GM12864 (cell line): ENCODE data around the gene MBOAT7.

ENCODE experiments used
- DNase-seq: peaks from one replicate; pipeline ENCODE4 v3.0.0-alpha.2; 2011; ENCODE audit warnings: low read depth
- H3K4me3 ChIP-seq: 2 replicates; pipeline ENCODE4 v1.5.1; 2011; ENCODE audit warnings: mild to moderate bottlenecking, low read depth, low read length, control low read depth
- TF ChIP-seq, protein P1 (sequence below): IDR thresholded peaks from 2 replicates; pipeline ENCODE4 v1.5.1; 2011; ENCODE audit warnings: low read depth, mild to moderate bottlenecking, moderate library complexity, low read length, control low read depth, inconsistent platforms; ENCODE audit errors: missing control alignments

MBOAT7 gene

DNA sequence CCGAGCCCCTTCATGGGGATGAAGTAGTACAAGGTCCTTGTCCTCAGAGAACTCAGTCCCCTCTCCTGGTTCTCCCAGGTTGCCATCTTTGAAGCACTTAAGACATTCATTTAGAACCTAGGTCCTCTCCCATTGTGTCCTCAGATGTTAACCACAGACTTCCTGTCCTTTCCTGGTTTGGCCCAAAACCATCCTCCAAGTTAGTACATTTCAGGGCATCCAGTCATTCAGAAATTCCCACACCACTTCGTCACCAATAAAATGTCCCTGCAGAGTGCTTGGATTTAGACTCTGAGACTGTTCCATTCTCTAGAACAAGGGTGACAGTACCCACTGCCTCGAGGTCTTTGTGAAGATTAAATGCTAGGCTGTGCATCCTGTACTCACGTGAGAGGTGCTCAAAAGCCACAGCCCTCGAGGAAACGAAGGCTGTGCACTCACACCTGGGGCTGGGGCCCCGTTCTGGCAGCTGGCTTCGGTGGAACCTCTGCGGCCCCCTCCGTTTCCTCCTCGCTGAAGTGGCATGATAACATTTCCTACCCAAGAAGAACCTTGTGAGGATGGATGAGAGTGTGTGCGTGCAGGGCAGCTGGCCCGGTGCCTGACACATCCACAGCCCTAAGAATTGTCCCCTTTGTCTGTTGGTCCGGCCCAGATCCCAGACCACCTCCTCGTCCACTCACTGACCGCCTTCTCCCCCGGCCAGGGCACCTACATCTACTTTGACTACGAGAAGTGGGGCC, 34.6 kb downstream of the MBOAT7 start:
- TF ChIP-seq, protein P1, sequence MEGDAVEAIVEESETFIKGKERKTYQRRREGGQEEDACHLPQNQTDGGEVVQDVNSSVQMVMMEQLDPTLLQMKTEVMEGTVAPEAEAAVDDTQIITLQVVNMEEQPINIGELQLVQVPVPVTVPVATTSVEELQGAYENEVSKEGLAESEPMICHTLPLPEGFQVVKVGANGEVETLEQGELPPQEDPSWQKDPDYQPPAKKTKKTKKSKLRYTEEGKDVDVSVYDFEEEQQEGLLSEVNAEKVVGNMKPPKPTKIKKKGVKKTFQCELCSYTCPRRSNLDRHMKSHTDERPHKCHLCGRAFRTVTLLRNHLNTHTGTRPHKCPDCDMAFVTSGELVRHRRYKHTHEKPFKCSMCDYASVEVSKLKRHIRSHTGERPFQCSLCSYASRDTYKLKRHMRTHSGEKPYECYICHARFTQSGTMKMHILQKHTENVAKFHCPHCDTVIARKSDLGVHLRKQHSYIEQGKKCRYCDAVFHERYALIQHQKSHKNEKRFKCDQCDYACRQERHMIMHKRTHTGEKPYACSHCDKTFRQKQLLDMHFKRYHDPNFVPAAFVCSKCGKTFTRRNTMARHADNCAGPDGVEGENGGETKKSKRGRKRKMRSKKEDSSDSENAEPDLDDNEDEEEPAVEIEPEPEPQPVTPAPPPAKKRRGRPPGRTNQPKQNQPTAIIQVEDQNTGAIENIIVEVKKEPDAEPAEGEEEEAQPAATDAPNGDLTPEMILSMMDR: no peak
- no peak for DNase-seq

DNA sequence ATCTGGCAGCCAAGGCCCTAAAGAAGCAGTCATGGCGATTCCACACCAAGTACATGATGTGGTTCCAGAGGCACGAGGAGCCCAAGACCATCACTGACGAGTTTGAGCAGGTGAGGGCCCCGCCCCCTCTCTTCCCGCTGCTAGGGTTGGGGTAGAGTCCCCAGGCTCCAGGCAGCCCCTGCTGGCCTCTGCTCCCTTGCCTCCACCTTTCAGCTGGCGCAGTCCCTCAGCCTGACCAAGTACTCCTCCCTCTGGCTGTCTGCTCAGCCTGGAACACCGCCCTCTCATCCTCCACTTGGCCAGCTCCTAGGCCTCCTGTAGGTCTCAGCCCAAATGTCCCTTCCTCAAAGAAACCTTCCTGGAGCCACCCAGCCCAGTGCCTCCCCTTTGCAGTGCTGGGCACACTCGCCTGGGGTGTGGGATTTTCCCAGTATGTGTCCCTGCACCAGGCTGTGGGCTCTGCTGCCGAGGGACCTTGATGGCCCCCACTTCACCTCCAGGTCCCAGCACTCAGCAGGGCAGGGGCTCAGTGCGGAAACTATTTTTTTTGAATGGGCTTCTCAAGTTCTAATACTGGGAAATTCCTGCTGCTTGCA, 35.6 kb downstream of the MBOAT7 start:
- TF ChIP-seq, protein P1: no peak
- no peak for DNase-seq
- no peak overlapping the region for H3K4me3 ChIP-seq

More for the DNA sequence above, 34.6 kb downstream of the MBOAT7 start:
- H3K4me3 ChIP-seq: no peak overlapping the region

DNA sequence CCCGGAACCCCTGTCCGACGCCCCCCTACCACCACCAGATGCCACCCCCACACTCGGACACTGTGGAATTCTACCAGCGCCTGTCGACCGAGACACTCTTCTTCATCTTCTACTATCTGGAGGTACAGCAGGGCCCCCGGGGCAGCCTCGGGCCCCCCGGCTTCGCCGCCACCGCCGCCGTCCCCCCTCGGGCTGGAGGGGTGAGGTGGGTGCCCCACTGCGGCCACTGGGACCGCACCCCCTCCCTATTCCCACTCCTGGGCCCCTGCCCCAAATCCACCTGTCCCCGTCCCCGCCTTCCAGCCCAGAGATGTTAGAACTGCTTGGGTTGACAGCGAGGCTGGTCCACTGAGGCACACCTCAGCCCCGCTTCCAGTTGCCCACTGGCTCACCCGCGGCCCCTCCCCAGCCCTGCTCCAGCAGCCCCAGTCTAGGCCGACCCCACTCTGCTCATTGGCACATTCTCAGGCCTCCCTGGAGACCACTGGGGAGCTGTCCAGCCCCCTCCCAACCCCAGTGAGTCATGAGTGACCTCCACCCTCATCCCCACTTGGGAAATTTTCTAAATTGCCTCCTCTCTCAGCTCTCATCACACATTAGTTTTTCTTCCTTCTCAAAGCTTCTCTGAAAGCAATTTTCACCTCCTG, 36.4 kb downstream of the MBOAT7 start:
- DNase-seq: no peak
- TF ChIP-seq, protein P1: no peak
- H3K4me3 ChIP-seq: no peak overlapping the region

DNA sequence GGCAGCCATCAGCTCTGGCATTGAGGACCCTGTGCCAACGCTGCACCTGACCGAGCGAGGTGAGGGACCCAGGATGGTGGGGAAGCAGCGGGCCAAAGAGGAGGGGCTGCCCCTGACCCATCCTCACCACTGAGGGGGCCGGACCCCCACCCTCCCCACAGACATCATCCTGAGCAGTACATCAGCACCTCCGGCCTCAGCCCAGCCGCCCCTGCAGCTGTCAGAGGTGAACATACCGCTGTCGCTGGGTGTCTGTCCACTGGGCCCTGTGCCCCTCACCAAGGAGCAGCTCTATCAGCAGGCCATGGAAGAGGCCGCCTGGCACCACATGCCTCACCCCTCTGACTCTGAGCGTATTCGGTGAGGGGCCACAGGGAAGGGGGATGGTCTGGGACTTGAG, 37.1 kb downstream of the MBOAT7 start:
- TF ChIP-seq, protein P1: no peak
- DNase-seq: no peak
- H3K4me3 ChIP-seq: no peak overlapping the region

DNA sequence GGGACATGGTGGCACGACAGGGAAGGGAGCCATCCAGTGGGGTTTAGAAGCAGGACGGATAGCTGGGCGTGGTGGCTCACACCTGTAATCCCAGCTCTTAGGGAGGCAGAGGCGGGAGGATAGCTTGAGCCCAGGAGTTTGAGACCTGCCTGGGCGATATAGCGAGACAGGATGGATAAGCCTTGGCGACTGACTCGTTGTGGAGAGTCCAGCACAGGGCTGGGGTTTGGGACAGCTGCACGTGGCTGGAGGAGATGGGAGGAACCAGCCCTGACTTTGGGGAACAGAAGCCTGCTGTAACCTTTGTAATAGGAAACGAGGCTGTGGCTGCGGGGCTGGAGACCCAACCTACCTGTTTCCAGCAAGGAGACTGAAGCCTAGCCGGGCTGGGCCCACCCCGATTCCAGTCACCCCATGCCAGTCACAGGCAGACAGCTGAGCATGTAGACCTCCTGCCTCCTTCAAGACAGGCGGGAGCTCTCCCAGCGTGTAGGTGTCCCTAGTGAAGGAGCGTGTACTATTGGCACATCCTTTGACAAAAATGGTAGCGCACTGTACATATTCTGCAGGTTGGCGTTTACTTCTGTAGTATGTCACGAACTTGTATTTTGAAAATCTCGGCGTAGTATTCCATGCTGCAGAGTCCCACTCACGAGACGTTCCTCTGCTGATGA, 37.9 kb downstream of the MBOAT7 start:
- H3K4me3 ChIP-seq: no peak overlapping the region
- no peak for DNase-seq
- TF ChIP-seq, protein P1: no peak

DNA sequence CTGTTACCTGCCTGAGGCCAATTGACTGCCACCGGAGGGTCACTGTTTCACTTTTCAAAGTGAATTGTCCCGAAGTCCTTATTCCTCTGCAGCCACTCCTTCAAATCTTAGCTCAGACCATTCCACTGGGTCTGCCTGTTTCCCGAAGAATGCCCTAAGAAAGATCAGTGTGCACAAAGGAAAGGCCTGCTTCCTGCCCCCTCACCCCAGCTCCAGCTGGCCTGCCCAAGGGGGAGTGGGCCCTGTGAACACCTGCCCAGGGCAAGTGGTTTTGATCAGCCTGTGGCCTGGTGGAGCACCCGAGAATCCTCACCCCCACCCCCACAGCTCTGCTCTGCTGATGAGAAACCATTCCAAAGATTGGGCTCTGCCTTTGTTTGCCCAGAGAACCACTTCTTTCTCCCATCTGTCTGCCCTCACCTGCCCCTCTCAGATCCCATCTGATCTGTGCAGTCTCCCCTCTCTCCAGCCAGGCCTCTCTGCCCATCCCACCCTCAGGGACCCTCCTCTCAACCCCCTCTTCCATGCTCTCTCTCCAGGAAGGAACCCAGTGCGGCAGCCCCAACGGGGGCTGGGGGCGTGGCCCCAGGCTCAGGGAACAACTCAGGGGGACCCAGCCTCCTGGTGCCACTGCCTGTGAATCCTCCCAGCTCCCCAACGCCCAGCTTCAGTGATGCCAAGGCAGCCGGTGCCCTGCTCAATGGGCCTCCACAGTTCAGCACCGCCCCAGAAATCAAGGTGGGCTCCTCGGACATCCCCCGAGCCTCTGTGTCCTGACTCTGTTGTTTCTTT, 40.2 kb downstream of the MBOAT7 start:
- DNase-seq: no peak
- TF ChIP-seq, protein P1: no peak
- no peak overlapping the region for H3K4me3 ChIP-seq
